GM13977 (cell line): Measurements from ENCODE around the gene STRAP.
"Not testable (repeated sequence)": the region's sequence is repeated elsewhere in the genome, so short reads cannot be mapped to it uniquely, and the experiment has no call there.

ENCODE experiments used
- DNase-seq: peaks from one replicate; pipeline ENCODE4 v3.0.0; 2012; ENCODE audit warnings: low spot score
- CTCF ChIP-seq: IDR thresholded peaks from 2 replicates; pipeline ENCODE4 v1.5.1; 2012; ENCODE audit warnings: mild to moderate bottlenecking, control low read depth; ENCODE audit not compliant: insufficient read depth; ENCODE audit errors: extremely low read depth, missing control alignments
- in situ Hi-C: fragments of 300-500 bp; cut with MboI; formaldehyde crosslinking; loops from one replicate; pipeline ENCODE4 v1.12.0; 2022; ENCODE audit warnings: low sequenced_read_pairs, low pct_unique_long_range_greater_than_20kb, mixed read lengths, inconsistent platforms; ENCODE audit not compliant: unreplicated experiment

Gene STRAP

DNA sequence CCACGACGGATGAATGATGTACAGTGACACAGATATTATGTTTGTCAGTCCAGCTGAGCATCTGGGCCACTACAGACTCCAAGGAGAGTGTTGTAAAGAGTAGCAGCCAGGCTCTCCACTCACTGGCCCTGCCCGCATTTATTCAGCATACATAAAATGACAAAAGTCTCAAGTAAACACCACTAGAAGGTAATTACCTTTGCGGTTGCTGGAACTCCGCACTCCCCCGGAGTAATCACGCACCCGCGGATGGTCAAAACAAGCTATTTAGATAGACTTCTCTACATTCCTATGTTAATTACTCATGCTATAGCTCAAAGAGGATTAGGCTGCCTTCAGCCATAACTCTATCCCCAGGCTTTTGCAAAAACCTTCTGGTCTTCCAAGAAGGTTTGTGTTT is 18.8 kb upstream of the STRAP start:
- in situ Hi-C loops: loop anchor here (25.0 kb wide), 1 partner anchor 626 kb away; no protein-coding TSS in a partner anchor
- TF ChIP-seq CTCF: no peak
- DNase-seq: no peak

GRCh38 chr12:15863984-15864383 is 18.2 kb upstream of the STRAP start:
- TF ChIP-seq CTCF: no peak
- no peak for DNase-seq
- in situ Hi-C loops: loop anchor here (25.0 kb wide), 1 partner anchor 627 kb away; no protein-coding TSS in a partner anchor

GRCh38 chr12:15868186-15868585 is 14.0 kb upstream of the STRAP start:
- no peak for TF ChIP-seq CTCF
- no peak for DNase-seq
- in situ Hi-C loops: loop anchor here (25.0 kb wide), 1 partner anchor 631 kb away; no protein-coding TSS in a partner anchor

DNA sequence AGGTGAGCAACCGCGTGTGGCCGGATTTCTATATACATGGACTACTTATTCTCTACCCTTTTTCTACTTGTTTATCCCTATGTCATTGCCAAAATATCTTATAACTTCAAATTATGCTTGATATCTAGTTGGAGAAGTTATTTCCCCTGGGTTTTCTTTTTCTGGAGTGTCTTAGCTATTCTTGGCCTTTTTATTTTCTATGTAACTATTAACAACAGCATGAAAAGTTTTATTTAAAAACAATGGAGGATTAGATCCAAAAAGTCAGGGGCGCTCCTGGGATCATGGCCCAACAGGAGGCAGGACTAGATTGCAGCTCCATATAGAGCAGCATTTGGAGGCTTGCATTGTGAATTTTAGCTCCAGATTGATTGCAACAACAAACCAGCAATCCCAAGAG is 8.6 kb upstream of the STRAP start:
- DNase-seq: no peak
- in situ Hi-C loops: loop anchor here (25.0 kb wide), 1 partner anchor 636 kb away; no protein-coding TSS in a partner anchor
- no peak for TF ChIP-seq CTCF

- in situ Hi-C loops: loop anchor here (25.0 kb wide), 1 partner anchor 637 kb away; no protein-coding TSS in a partner anchor
- not testable (repeated sequence) for DNase-seq
These were observed 7.5 kb upstream of the STRAP start for GRCh38 chr12:15874556-15875145.

- no peak for DNase-seq
- in situ Hi-C loops: no loop called here
- no peak for TF ChIP-seq CTCF
These were observed 6.3 kb upstream of the STRAP start for GRCh38 chr12:15875863-15876262.

DNA sequence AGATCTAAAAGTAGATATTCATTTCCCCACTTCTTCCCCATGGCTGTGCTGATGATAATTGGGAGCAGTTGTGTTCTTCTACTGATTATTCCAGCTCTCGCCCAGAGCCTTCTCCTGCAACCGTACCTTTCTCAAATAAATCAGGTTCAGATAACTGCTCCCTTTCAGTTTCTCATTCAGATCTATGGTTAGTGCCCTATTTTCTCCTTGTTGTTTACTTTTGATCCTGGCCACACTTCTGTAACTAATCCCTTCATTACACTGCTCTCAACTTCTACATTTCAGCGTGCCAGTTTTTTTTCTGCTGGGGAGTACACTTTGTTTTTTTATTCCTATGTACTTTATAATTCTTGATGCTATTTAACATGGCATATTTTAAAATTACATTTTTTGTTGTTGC is 2.8 kb upstream of the STRAP start:
- TF ChIP-seq CTCF: no peak
- DNase-seq: no peak
- in situ Hi-C loops: no loop called here
